Transverse colon (tissue), 3 donors: ENCODE results near the gene TRIP10.

Experiments
- POLR2A ChIP-seq: fragments of 450-650 bp; IDR thresholded peaks from one replicate; pipeline ENCODE4 v1.6.1; 2016; ENCODE audit warnings: antibody characterized with exemption, mild to moderate bottlenecking, moderate library complexity
- TF ChIP-seq, protein P1 (sequence below), 5 experiments: fragments of 200-600 bp in 3 of 5; fragments of 450-650 bp in 2 of 5; sonication (generic) in 3 of 5; IDR thresholded peaks; 1 replicate in 2 of 5; 2 replicates in 3 of 5; pipeline ENCODE4 v1.5.1; 2016 to 2017; ENCODE audit warnings: antibody characterized with exemption in 5 of 5, inconsistent platforms in 3 of 5, mild to moderate bottlenecking in 2 of 5, moderate library complexity in 1 of 5

GRCh38 chr19:6736169-6736916 lies 3.1 kb upstream of the TRIP10 start:
- TF ChIP-seq, protein P1, sequence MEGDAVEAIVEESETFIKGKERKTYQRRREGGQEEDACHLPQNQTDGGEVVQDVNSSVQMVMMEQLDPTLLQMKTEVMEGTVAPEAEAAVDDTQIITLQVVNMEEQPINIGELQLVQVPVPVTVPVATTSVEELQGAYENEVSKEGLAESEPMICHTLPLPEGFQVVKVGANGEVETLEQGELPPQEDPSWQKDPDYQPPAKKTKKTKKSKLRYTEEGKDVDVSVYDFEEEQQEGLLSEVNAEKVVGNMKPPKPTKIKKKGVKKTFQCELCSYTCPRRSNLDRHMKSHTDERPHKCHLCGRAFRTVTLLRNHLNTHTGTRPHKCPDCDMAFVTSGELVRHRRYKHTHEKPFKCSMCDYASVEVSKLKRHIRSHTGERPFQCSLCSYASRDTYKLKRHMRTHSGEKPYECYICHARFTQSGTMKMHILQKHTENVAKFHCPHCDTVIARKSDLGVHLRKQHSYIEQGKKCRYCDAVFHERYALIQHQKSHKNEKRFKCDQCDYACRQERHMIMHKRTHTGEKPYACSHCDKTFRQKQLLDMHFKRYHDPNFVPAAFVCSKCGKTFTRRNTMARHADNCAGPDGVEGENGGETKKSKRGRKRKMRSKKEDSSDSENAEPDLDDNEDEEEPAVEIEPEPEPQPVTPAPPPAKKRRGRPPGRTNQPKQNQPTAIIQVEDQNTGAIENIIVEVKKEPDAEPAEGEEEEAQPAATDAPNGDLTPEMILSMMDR (IDR thresholded peaks at IDR 0.05): peak; percentile 54 to 89 (median 61)
- TF ChIP-seq POLR2A: peak; percentile 46
